ENCODE results near the gene WWOX.

GRCh38 chr16:78438632-78439031 is 339.2 kb downstream of the WWOX start:
- TF ChIP-seq POLR2A (IDR thresholded peaks at IDR 0.05; ENCODE audit: low read depth, low read length) (no peak), SPI1 (IDR thresholded peaks at IDR 0.05; ENCODE audit: low read depth, low read length) (no peak), TAF1 (IDR thresholded peaks at IDR 0.05; ENCODE audit: low read depth, low read length) (no peak), POLR2AphosphoS5 (IDR thresholded peaks at IDR 0.05; ENCODE audit: low read depth, low read length) (no peak)

Data from GM12891 (cell line).